GM12878 (cell line): ENCODE results near the gene TMEM239. TPM values are rescaled to one million over a fixed set of nuclear protein-coding genes. Genes with fewer than 3 reads are reported as not detected.

ENCODE experiments used
- ATAC-seq: fragments of 200-7000 bp; cut with Tn5 transposase; 3 replicates; pipeline ENCODE4 v1.9.1; 2020; ENCODE audit warnings: mild to moderate bottlenecking, moderate library complexity
- BruUV-seq: library from RNA; stranded (reverse); fragments of 400-500 nt; replicated peaks from 2 replicates; lab custom pipeline; 2021; lab: Mats Ljungman, UMichigan
- CTCF ChIA-PET: fragments of 300-600 bp; sonication (Branson Sonifier 250); formaldehyde crosslinking; extraction: SDS; loops from one replicate; lab custom pipeline; 2021; ENCODE audit warnings: inconsistent platforms; lab: Yijun Ruan, JAX
- POLR2A ChIA-PET: fragments of 350-600 bp; formaldehyde crosslinking; extraction: SDS; loops from one replicate; lab custom pipeline; 2021; ENCODE audit warnings: inconsistent platforms; lab: Charles Lee
- RAD21 ChIA-PET: fragments of 300-600 bp; sonication (Branson Sonifier 250); formaldehyde crosslinking; loops from one replicate; lab custom pipeline; 2023; ENCODE audit warnings: antibody characterized with exemption; ENCODE audit not compliant: unreplicated experiment; lab: Charles Lee
- SMC1A ChIA-PET: fragments of 300-600 bp; sonication (Branson Sonifier 250); formaldehyde crosslinking; loops from one replicate; lab custom pipeline; 2023; ENCODE audit not compliant: unreplicated experiment, uncharacterized antibody; lab: Charles Lee
- DNase-seq: peaks from one replicate; pipeline ENCODE4 v3.0.0-alpha.2; 2011; ENCODE audit warnings: low read depth, low spot score
- FAIRE-seq: peaks from 3 replicates; lab custom pipeline; 2011; peaks lifted over from hg19 to GRCh38; lab: Jason Lieb, UNC
- H2AFZ ChIP-seq: 2 replicates; pipeline ENCODE4 v1.6.0; 2011; ENCODE audit warnings: low read depth, low read length, control low read depth; ENCODE audit not compliant: control insufficient read depth
- H3K27ac ChIP-seq: 2 replicates; pipeline ENCODE4 v1.5.1; 2011; ENCODE audit warnings: control low read depth; ENCODE audit not compliant: control insufficient read depth, insufficient read depth
- H3K27me3 ChIP-seq, 2 experiments: replicated peaks in 1 of 2; 2 replicates each; pipeline versions ENCODE4 v1.6.0 to v1.6.1; 2011; ENCODE audit warnings: low read length in 1 of 2; ENCODE audit not compliant: control insufficient read depth in 2 of 2, insufficient read depth in 2 of 2
- H3K36me3 ChIP-seq, 2 experiments: 2 replicates each; pipeline ENCODE4 v1.5.1; 2011; ENCODE audit warnings: low read length in 1 of 2; ENCODE audit not compliant: control insufficient read depth in 2 of 2, insufficient read depth in 2 of 2
- H3K4me1 ChIP-seq: 2 replicates; pipeline ENCODE4 v1.6.1; 2011; ENCODE audit warnings: mild to moderate bottlenecking, low read length, moderate library complexity, mixed read lengths; ENCODE audit not compliant: control insufficient read depth, insufficient read depth
- H3K4me2 ChIP-seq: 2 replicates; pipeline ENCODE4 v1.6.0; 2011; ENCODE audit warnings: control low read depth; ENCODE audit not compliant: control insufficient read depth, insufficient read depth
- H3K4me3 ChIP-seq: fragments of 200-600 bp; sonication (generic); 2 replicates; pipeline ENCODE4 v1.5.1; 2016
- H3K79me2 ChIP-seq: 2 replicates; pipeline ENCODE4 v1.6.0; 2011; ENCODE audit warnings: low read length; ENCODE audit not compliant: control insufficient read depth, insufficient read depth
- H3K9ac ChIP-seq: 2 replicates; pipeline ENCODE4 v1.8.0; 2011; ENCODE audit warnings: low read length, control low read depth, mixed read lengths; ENCODE audit not compliant: control insufficient read depth, insufficient read depth
- H3K9me3 ChIP-seq: replicated peaks from 3 replicates; pipeline ENCODE4 v1.5.1; 2011; ENCODE audit warnings: mild to moderate bottlenecking, low read length; ENCODE audit not compliant: control insufficient read depth, insufficient read depth
- H4K20me1 ChIP-seq: 2 replicates; pipeline ENCODE4 v1.6.0; 2011; ENCODE audit not compliant: control insufficient read depth, insufficient read depth
- BCL11A ChIP-seq: IDR thresholded peaks from 2 replicates; pipeline ENCODE4 v1.6.1; 2011; ENCODE audit warnings: low read depth, low read length
- BRCA1 ChIP-seq: IDR thresholded peaks from 2 replicates; pipeline ENCODE4 v1.6.1; 2011; ENCODE audit warnings: low read depth, low read length, improper control_type of control experiment
- FOS ChIP-seq: IDR thresholded peaks from 3 replicates; pipeline ENCODE4 v1.6.1; 2011; ENCODE audit warnings: borderline replicate concordance; ENCODE audit not compliant: insufficient read length; ENCODE audit errors: extremely low read depth
- FOXM1 ChIP-seq: IDR thresholded peaks from 2 replicates; pipeline ENCODE4 v1.6.1; 2012; ENCODE audit warnings: low read depth, mild to moderate bottlenecking, inconsistent platforms, low read length, moderate library complexity
- KDM1A ChIP-seq: fragments of 200-600 bp; sonication (generic); IDR thresholded peaks from 2 replicates; pipeline ENCODE4 v1.6.1; 2016; ENCODE audit warnings: borderline replicate concordance
- NBN ChIP-seq: fragments of 450-650 bp; IDR thresholded peaks from 2 replicates; pipeline ENCODE4 v1.6.1; 2016
- RAD51 ChIP-seq: fragments of 450-650 bp; IDR thresholded peaks from 2 replicates; pipeline ENCODE4 v1.6.1; 2016; ENCODE audit warnings: moderate library complexity, mild to moderate bottlenecking, inconsistent platforms
- REST ChIP-seq: IDR thresholded peaks from 2 replicates; pipeline ENCODE4 v1.6.1; 2012; ENCODE audit warnings: mild to moderate bottlenecking, low read depth, low read length
- RFX5 ChIP-seq: IDR thresholded peaks from 2 replicates; pipeline ENCODE4 v1.6.1; 2011; ENCODE audit warnings: low read depth, low read length, improper control_type of control experiment
- RUNX3 ChIP-seq: IDR thresholded peaks from 2 replicates; pipeline ENCODE4 v1.6.1; 2012; ENCODE audit warnings: low read length, inconsistent platforms
- TARDBP ChIP-seq: IDR thresholded peaks from 2 replicates; pipeline ENCODE4 v1.6.1; 2016; ENCODE audit warnings: borderline replicate concordance
- TBL1XR1 ChIP-seq: IDR thresholded peaks from 2 replicates; pipeline ENCODE4 v1.6.1; 2012; ENCODE audit warnings: low read depth, low read length, improper control_type of control experiment
- TCF12 ChIP-seq: IDR thresholded peaks from 2 replicates; pipeline ENCODE4 v1.6.1; 2011; ENCODE audit warnings: low read depth, mild to moderate bottlenecking, low read length
- WRNIP1 ChIP-seq: IDR thresholded peaks from 2 replicates; pipeline ENCODE4 v1.6.1; 2011; ENCODE audit warnings: low read depth, low read length, improper control_type of control experiment, borderline replicate concordance
- ZBTB33 ChIP-seq: fragments of 450-650 bp; IDR thresholded peaks from 2 replicates; pipeline ENCODE4 v1.6.1; 2017; ENCODE audit warnings: mild to moderate bottlenecking
- ZNF687 ChIP-seq: fragments of 450-650 bp; IDR thresholded peaks from 2 replicates; pipeline ENCODE4 v1.6.1; 2017; ENCODE audit warnings: mild to moderate bottlenecking, moderate library complexity
- WGBS: methylation state at CpG from one replicate; pipeline ENCODE4 v1.1.6; 2016; ENCODE audit warnings: low lambda C conversion rate; ENCODE audit not compliant: insufficient replicate concordance, insufficient coverage; ENCODE audit errors: missing lambda C conversion rate; 5-methylcytosine and 5-hydroxymethylcytosine counted together
- in situ Hi-C: fragments of 300-500 bp; cut with MboI; formaldehyde crosslinking; loops from 9 replicates; pipeline ENCODE4 v1.14.3; 2018; ENCODE audit warnings: mixed read lengths
- intact Hi-C: fragments of 100-400 bp; cut with micrococcal nuclease; formaldehyde crosslinking; loops from one replicate; pipeline ENCODE4 v1.14.2; 2022; ENCODE audit not compliant: unreplicated experiment
- polyA plus RNA-seq, 11 experiments: library from polyadenylated mRNA; depleted of rRNA in 4 of 11; unstranded in 6 of 11; stranded (reverse) in 5 of 11; fragments of >200 nt; fragmentation: Nextera tagmentation in 4 of 11; fragmentation: Illumina TruSeq in 1 of 11; extraction: Ambion mirVana in 4 of 11; extraction: Trizol in 1 of 11; gene quantifications; 1 replicate in 1 of 11; 2 replicates in 10 of 11; pipeline versions ENCODE4 v1.2.1 to v1.2.3, GENCODE V29; 2011 to 2016; ENCODE audit warnings: inconsistent platforms in 2 of 11, missing spikeins in 2 of 11, low read depth in 1 of 11
- total RNA-seq, 4 experiments: library from RNA; depleted of rRNA in 3 of 4; stranded (reverse); fragments of >200 nt in 3 of 4; fragmentation: Illumina TruSeq in 1 of 4; extraction: Trizol in 1 of 4; gene quantifications; 2 replicates each; pipeline versions ENCODE4 v1.2.1 to v1.2.3, GENCODE V29; 2013 to 2021

Gene TMEM239
- total and polyA plus RNA-seq, 10 of the 15 experiments (the other 5 are each of a cell fraction or from before 2014, with no cell fraction given): not detected

GRCh38 chr20:2815242-2815900 lies 793 bp upstream of the TMEM239 start:
- no peak overlapping the region for H3K9ac ChIP-seq
- ChIA-PET POLR2A (no interaction called here), CTCF (no interaction called here), RAD21 (no interaction called here), SMC1A (no interaction called here)
- H3K4me2 ChIP-seq: no peak overlapping the region
- ATAC-seq (no peak), DNase-seq (no peak), FAIRE-seq (no peak)
- H3K36me3 ChIP-seq: no peaks in the 10 kb centered on the region
- no peak overlapping the region for H2AFZ ChIP-seq
- intact Hi-C loops: no loop called here
- no peaks in the 10 kb centered on the region for H3K4me1 ChIP-seq
- no peaks in the 10 kb centered on the region; the same call in 2 of the 3 replicates for H3K9me3 ChIP-seq
- no TSS peak for BruUV-seq
- no peak overlapping the region for H3K4me3 ChIP-seq
- in situ Hi-C loops: no loop called here
- no peaks in the 10 kb centered on the region for H4K20me1 ChIP-seq
- H3K79me2 ChIP-seq: no peaks in the 10 kb centered on the region
- H3K27ac ChIP-seq: no peak overlapping the region
- 32% methylated on average over 8 of the region's 8 CpGs for WGBS
- no peaks in the 10 kb centered on the region; a peak in 1 of 4 replicates for H3K27me3 ChIP-seq
- TF ChIP-seq BCL11A (no peak), RAD51 (no peak), TBL1XR1 (no peak), RFX5 (no peak), FOXM1 (no peak), FOS (no peak), BRCA1 (no peak), ZNF687 (no peak), NBN (no peak), KDM1A (no peak), REST (no peak), TCF12 (no peak), WRNIP1 (no peak), RUNX3 (no peak), TARDBP (no peak), ZBTB33 (no peak)
